ENCODE measurements around the gene UGT2A2.

GRCh38 chr4:69591364-69591763 lies 48.1 kb downstream of the UGT2A2 start:
- no peak for TF ChIP-seq CTCF (IDR thresholded peaks at IDR 0.05)
- TF ChIP-seq EP300 (IDR thresholded peaks at IDR 0.05) = no peak
- no peak for TF ChIP-seq POLR2A (IDR thresholded peaks at IDR 0.05)
